ENCODE data around the gene SNX15.

DNA sequence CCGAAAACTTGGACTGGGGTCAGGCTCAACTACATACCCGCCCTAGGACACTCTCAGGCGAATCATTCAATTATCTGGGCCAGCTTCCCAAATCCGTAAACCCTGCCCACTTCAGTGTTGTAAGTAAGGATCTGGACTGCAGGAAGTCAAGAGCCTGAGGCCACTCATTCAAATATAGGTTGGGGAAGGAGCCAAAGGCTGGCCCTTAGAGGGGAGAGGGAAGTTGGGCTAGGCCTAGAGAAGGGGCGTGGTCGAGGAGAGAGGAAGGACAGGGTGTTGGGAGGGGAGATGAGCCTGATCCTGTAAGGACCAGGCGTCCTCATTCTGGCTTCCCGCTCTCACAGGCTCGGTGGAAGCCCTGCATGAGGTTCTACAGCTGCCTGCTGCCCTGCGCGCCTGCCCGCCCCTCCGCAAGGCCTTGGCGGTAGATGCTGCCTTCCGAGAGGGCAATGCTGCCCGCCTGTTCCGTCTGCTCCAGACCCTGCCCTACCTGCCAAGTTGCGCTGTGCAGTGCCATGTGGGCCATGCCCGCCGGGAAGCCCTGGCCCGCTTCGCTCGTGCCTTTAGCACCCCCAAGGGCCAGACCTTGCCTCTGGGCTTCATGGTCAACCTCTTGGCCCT is 16.8 kb downstream of the SNX15 start:
- TF ChIP-seq, protein P1, sequence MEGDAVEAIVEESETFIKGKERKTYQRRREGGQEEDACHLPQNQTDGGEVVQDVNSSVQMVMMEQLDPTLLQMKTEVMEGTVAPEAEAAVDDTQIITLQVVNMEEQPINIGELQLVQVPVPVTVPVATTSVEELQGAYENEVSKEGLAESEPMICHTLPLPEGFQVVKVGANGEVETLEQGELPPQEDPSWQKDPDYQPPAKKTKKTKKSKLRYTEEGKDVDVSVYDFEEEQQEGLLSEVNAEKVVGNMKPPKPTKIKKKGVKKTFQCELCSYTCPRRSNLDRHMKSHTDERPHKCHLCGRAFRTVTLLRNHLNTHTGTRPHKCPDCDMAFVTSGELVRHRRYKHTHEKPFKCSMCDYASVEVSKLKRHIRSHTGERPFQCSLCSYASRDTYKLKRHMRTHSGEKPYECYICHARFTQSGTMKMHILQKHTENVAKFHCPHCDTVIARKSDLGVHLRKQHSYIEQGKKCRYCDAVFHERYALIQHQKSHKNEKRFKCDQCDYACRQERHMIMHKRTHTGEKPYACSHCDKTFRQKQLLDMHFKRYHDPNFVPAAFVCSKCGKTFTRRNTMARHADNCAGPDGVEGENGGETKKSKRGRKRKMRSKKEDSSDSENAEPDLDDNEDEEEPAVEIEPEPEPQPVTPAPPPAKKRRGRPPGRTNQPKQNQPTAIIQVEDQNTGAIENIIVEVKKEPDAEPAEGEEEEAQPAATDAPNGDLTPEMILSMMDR (IDR thresholded peaks at IDR 0.05): no peak
- TF ChIP-seq POLR2A (IDR thresholded peaks at IDR 0.05): no peak

Measured in testis (tissue), 2 donors.